EL (cell line): ENCODE measurements around the gene ZIC5.

ENCODE experiments used
- DNase-seq: peaks from one replicate; pipeline ENCODE4 v3.0.0-alpha.2; 2016

The ZIC5 gene

DNA sequence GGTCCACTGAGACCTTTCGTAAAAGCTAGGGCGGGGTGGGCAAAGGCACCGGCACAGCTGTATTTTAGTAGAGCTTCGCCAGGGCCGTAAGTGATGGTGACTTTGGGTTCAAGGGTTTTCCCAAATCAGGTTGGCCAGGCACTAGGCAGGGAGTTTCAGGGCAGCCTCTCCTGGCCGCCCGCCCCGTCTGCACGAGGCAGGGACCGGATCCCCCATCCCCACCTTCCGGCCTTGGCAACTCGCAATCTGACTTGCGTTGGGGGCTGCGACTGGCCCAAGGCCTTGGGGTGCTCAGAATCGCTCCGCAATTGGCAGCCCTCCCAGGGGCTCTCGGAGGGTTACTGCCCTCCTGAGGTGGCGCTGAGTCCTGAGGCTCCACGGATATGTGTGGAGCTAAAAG is 4.1 kb upstream of the ZIC5 start:
- no peak for DNase-seq

DNA sequence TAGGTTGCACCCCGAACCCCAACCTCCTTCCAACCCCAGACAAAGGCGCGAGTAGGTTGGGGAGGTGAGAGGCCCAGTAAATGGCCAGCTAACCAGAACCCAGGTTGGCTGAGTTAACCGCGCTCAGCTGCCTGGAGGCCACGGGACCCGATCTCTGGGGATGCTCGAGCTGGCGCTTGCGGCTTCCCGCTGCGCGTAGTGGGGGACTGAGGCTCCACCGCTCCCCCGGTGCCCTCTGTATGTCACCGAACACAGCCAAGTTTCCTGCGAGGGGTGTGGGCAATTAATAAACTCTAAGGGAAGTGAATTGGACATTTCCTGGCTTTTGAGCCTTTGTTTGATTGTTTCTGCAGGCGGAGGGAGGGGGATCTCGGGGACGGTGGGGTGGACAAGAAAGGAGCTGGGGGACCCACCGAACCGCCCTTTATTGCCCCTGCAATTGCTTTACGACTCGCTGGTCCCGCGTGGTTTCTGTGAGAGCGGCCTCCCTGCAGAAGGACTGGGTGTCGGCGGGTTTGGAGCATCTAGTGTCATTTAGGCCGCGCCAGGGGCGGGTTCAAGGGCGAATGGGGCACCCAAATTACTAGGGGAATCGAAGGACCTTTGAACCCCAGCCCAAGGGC is 3.5 kb upstream of the ZIC5 start:
- no peak for DNase-seq

DNA sequence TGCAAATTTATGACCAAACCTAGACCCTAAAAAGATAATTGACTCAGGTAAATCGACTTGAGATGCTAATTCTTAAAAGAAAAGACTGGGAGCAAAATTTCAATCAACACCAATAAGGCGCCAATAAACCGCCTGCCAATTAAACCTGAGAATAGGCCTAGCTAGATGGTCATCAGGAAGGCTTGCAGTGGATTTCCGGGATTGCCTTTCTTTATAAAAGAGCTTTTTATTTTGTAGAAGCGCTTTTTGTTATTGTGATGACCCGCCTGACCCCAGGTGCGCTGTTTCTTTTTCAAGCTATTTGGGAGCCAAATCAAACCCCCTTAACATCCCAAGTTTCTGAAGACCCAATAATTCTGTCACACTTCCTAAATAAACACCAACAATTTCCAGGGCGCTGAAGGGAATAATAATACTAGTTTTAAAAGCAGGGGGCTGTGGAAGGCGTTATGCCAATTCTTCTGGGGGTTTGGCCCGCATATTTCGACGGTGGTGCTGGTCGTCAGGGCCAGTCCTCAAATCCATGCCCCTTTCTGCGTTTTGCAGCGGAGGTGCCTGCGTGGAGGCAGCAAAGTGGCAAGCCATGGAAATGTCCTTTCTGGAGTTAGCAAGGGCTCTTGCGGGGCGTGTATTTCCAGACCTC is 2.9 kb upstream of the ZIC5 start:
- DNase-seq: no peak

GRCh38 chr13:99973808-99974185 is 2.2 kb upstream of the ZIC5 start:
- no peak for DNase-seq

GRCh38 chr13:99973163-99973807 is 1.7 kb upstream of the ZIC5 start:
- no peak for DNase-seq

DNA sequence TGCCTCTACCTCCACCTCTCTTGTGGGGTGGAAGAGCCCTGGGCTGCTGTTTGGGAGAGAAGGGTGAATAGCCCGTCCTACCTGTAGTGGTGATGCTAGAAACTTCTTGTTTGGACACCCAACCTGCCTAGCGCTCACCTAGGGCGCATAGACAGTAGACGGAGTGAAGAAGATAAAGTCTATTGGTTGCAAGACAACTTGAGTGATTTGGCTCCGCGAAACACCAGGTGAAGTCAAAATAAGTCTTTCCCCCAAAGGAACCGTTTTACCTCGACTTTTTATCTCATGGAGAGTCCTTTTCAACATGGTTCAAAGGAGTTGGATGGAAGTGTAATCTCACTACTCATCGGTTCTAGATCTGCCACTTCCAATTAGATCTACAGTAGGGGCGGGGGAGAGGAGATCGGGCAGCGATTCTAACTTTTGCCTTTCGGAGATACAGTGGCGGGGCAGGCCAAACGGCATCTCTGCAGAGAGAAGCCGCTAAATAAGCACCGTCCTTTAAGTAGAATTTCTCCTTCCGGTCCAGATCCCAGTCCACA is 694 bp upstream of the ZIC5 start:
- no peak for DNase-seq

DNA sequence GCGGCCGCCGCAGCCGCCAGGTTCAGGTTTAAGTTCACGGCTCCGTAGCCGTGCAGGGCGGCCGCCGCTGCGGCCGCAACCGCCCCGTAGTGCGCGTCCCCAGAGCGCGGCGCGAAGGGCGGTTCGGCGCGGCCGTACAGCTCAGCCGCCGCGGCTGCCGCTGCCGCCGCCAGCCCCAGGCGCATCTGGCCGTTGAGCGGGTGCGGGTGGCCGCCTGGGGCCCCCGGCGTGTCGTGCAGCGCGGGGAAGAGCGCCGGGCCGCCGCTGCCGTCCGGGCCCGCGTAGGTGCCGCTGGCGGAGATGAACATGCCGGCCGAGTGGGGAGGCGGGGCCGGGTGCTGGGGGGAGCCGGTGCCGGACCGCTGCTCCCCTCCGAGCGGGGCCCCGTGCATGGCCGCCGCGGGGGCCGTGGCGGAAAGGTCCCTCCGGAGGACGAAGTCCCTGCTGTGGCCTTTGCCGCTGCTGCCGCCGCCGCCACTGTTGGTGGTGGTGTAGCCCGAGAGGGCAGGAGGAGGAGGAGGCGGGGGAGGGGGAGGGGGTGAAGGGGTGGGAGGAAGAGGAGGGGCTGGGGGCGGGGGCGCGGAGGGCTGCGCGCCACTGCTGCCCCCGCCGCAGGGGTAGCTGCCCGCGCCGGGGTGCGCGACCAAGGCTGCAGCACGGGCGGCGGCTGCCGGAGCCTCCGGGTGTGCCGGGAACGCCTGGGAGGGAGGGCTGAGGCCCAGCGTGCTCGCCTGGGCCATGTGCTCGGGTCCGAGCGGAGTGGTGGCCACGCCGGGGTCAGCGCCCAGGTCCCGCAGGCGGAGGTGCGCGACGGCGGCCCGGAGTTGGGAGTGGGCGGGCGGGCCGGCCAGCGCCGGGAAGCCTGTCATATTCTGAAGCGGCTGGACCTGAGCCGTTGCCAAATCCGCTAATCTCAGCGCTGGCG is 654 bp downstream of the ZIC5 start:
- DNase-seq: no peak

DNA sequence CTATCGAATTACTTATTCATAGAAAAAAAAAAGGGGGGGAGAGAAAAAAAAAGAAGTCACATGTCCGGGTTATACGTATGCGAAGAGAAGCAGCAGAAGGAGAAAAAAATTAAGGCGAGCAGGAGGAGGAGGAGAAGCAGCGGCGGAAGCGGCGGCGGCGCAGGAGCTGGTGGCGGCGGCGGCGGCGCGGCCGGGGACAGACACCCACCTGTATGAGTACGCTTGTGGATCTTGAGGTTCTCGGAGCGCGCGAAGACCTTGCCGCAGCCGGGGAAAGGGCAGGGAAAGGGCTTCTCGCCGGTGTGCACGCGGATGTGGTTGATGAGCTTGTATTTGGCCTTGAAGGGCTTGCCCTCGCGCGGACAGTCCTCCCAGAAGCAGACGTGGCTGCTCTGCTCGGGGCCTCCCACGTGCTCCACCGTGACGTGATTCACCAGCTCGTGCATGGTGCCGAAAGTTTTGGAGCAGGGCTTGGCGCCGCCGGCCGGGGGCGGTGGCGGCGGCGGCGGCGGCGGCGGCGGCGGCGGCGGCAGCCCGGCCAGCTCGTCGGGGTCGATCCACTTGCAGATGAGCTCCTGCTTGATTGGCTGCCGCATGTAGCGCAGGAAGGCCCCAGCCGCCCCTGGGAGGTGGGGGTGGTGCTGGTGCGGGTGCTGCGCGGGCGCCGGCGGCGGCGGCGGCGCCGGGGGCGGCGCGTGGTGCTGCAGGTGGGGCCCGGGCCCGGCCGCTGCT is 1.5 kb downstream of the ZIC5 start:
- no peak for DNase-seq

DNA sequence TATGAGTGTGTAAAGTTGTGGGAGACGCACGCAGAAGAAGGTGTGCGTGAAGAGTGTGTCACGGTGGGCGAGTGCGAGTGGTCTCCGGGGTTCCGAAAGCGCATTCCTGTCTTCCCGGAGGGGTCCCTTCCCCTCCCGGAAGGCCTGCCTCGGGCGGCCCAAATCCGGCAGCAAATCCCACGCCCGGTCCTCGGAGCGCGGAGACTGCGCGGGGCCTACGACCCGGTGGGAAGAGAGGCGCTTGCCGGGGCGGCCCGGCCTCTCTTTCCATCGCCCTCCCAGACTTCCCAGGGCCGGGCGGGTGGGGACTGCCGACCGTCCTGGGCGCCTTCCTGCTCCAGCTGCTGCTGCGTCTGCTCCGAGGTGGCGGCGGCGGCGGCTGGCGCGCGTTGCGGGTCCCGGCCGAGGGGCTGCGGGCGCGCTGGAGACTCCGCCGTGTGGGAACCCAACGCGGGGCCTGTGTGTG is 2.1 kb downstream of the ZIC5 start:
- DNase-seq: no peak

DNA sequence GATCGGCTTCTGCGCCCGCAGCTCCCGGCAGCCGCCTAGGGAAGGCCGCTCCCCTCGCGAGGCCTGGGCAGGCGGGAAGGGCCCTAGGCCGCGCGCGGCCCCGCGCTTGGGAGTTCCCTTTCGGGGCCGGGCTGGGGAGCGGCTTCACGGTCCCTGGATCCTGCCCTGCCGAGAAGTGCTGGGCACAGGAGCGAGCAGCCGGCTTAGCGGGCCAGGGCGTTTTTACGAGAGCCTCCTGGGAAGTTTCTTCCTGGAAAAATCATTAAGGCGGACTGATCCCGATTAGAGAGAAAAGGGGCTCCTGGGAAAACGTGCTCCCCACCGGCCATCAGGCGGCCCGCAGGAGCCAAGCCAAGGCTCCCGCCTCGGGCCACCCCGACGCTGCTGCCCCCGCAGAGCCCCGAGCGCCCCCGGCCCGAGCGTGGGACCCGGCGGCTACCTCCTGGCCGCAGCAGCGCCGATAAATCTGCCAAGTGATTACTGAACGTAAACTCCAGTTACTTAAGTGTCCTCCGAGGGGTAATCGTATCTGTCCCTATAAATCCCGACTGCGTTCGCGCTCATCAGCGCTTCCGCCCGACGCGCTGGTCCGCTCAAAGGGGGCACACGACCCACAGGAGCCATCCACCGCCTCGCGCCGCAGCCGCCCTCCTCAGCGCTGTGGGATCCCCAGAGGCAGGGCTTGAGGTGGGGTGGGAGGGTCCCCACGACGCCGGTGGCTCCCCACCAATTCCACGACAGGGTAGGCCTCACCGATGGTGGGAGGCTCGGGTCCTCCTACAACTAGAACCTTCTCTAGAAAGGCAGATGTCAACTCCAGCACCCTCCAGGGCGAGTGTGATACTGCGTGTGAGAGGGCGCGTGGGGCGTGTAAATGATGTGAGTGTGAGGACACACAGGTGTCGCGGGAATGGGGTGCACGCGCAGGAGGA is 2.8 kb downstream of the ZIC5 start:
- DNase-seq: no peak

DNA sequence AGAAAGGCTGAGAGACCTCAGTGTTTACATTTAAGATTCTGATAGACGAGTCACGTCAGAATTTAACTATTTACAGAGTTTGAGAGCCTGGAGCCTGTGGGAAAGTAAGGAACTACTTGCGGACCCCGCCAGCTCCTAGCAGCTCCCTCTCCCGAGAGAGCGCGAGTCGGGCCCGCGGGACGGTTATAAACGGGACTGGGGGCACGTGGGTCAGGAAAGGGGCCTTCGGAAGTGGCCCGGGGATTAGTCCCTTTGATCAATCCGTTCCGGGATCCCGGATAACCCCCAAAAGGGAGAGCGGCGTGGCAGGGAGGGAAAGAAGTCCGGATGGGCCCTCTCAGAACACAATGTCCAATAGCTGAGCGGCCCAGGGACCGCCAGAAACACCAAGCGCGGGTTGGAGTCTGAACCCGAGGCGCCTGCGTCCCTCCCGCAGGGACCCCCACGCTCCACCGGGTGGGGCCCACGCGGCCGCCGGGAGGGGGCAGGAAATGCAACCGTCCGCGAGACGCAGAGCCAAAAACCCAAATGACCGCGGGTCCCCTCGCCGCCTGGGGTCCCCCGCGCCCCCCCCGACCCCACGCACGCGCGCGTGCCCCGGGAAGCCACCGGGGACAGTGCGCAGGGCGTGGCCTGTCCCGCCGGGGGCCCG is 3.6 kb downstream of the ZIC5 start:
- no peak for DNase-seq

DNA sequence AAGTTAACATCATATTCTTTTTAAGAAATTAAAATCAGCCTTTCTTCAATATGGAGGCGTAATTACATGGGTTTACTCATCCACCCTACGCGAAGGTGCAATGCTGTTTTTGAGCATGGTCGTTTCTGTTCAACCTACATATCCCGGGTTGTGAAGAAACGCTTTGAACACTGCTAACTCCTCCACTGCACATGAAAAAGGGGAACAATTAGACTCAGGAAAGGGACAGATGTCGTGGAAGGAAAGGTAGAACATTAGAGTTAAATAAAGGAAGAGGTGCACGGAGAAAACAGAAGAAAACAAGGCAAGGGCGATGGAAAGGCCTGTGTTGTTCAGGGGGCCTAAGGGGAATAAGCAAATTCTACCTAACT is 4.1 kb downstream of the ZIC5 start:
- no peak for DNase-seq

GRCh38 chr13:99966064-99966805 is 5.3 kb downstream of the ZIC5 start:
- DNase-seq: no peak

DNA sequence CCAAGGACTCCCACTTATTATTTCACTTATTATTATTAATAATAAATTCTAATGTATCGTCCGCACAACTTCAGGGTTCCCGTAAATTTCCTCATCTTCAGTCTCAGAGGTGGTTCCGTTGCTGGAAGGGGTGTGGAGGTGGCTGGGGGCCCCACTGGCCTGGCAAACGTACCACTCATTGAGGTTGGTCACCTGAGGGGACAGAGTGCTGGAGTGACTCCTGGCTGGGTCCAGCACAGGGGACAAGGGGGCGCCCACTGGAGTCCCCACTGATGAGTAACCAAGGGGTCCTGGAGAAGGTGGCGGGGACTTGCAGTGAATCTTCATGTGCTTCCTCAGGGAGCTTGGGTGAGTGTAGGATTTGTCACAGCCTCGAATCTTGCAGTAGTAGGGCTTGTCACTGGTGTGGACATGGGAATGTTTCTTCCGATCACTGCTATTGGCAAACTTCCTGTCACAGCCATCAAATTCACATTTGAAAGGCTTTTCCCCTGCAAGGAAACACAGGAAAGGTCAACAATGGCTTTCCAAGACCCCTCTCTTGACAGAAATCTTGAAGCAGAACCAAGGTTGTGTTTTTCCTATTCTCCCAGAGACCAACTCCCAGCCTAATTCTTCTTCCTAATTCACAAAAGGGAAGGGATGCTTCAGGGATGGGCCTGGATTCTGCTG is 6.1 kb downstream of the ZIC5 start:
- DNase-seq: no peak

DNA sequence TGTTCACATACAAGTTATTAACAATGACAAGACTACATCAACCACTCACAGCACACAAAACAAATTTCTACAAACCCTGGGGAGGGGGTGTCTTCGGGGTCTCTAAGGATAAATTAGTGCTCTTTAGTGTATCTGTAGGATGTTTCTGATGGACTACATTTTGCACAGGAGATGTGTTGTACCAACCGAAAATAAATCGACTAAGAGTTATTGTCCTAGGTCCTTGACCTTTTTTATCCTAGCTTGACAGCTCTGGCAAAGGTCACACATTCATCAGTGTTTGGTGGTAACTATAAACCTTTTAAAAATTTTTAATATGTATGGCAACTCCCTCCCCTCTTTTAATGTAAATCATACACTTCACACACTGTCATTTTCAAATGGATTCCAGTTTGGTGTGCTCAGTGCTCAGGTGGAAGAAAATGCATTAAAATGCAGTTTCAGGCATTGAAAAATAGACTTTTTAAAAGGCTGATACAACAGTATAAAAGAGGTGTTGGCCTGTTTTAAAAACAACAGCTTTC is 7.7 kb downstream of the ZIC5 start:
- DNase-seq: no peak

- DNase-seq: no peak
These were observed 9.3 kb downstream of the ZIC5 start for GRCh38 chr13:99962242-99962641.

DNA sequence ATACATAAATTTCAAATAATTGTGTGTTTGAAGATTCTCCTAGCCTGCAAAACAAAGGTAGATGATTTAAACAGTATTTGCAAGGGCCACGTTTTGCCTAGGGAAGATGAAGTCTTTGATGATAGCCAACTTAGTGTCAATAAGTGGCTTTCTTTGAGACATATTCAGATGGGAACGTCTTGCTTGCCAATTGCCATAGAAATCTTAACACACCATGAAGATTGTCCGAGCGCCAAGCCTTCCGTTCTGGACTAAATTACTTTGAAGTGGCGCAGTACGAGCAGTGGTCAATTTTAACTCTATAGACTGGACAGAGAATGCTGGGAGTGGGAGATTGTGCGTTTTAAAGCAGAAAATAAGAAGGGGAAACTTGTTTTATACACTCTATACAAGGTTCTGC is 9.9 kb downstream of the ZIC5 start:
- no peak for DNase-seq

DNA sequence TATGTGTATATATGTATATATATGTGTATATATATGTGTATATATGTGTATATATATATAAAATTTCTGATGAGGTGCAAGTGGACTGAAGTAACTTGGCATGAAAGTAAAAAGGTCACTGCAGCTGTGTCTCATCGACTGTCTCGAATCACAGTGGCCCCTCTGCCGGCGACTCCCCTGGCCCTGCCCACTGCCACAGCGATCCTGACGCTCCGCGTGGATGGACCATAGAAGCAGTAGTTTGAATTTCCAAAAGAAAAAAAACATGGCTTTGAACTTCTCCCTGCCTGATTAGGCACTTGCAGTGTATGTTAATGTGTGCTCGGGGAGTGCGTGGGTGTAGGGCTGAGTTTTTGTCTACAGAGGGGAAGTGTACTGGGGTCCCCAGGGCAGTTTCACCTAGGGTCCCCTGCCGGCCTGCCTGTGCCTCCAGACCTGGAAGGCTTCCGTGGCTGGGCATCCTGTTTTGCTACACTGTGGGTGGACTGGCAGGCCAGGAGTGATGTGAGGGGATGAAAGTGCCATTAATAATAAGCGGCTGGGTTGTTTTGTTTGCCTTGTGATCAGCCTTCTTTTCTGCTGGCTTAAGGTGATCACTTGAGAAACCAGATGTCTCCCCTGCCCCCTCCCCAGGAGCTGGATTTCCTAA is 10.8 kb downstream of the ZIC5 start:
- DNase-seq: no peak
